HEK293T (cell line): ENCODE measurements around the gene AXIN2.

Source experiments
- CTCF ChIA-PET: fragments of 350-600 bp; formaldehyde crosslinking; extraction: SDS; loops from one replicate; lab custom pipeline; 2021; ENCODE audit warnings: antibody characterized with exemption, inconsistent platforms; lab: Yijun Ruan, JAX
- POLR2A ChIA-PET: fragments of 350-600 bp; formaldehyde crosslinking; extraction: SDS; loops from one replicate; lab custom pipeline; 2020; ENCODE audit warnings: antibody characterized with exemption, inconsistent platforms; lab: Yijun Ruan, JAX
- DNase-seq: peaks from one replicate; pipeline ENCODE4 v3.0.0; 2012; ENCODE audit warnings: mixed read lengths; ENCODE audit errors: extremely low spot score
- ARNT ChIP-seq: fragments of 450-650 bp; IDR thresholded peaks from 2 replicates; pipeline ENCODE4 v1.6.1; 2017; ENCODE audit warnings: mild to moderate bottlenecking
- BHLHE40 ChIP-seq: fragments of 450-650 bp; IDR thresholded peaks from 2 replicates; pipeline ENCODE4 v1.6.1; 2016; ENCODE audit warnings: mild to moderate bottlenecking, moderate library complexity, borderline replicate concordance
- CTBP1 ChIP-seq: fragments of 450-650 bp; IDR thresholded peaks from 2 replicates; pipeline ENCODE4 v1.6.1; 2016; ENCODE audit warnings: borderline replicate concordance
- ELF4 ChIP-seq: fragments of 450-650 bp; IDR thresholded peaks from 2 replicates; pipeline ENCODE4 v1.6.1; 2017; ENCODE audit warnings: antibody characterized with exemption
- FOXA1 ChIP-seq: fragments of 450-650 bp; IDR thresholded peaks from 2 replicates; pipeline ENCODE4 v1.6.1; 2016; ENCODE audit warnings: mild to moderate bottlenecking
- FOXK2 ChIP-seq: fragments of 450-650 bp; IDR thresholded peaks from 2 replicates; pipeline ENCODE4 v1.6.1; 2016; ENCODE audit warnings: mild to moderate bottlenecking
- FOXM1 ChIP-seq: fragments of 450-650 bp; IDR thresholded peaks from 2 replicates; pipeline ENCODE4 v1.6.1; 2017; ENCODE audit warnings: mild to moderate bottlenecking, borderline replicate concordance
- HDGF ChIP-seq: fragments of 450-650 bp; IDR thresholded peaks from 2 replicates; pipeline ENCODE4 v1.6.1; 2017; ENCODE audit warnings: antibody characterized with exemption, borderline replicate concordance
- L3MBTL2 ChIP-seq: fragments of 450-650 bp; conservative IDR thresholded peaks from 2 replicates; pipeline ENCODE4 v1.6.1; 2016; ENCODE audit warnings: mild to moderate bottlenecking
- LEF1 ChIP-seq: fragments of 450-650 bp; IDR thresholded peaks from 2 replicates; pipeline ENCODE4 v1.6.1; 2017; ENCODE audit warnings: mild to moderate bottlenecking, borderline replicate concordance
- NFRKB ChIP-seq: fragments of 450-650 bp; IDR thresholded peaks from 2 replicates; pipeline ENCODE4 v1.6.1; 2016; ENCODE audit warnings: mild to moderate bottlenecking, moderate library complexity
- SP1 ChIP-seq: fragments of 450-650 bp; IDR thresholded peaks from 2 replicates; pipeline ENCODE4 v1.6.1; 2017
- SUZ12 ChIP-seq: fragments of 450-650 bp; IDR thresholded peaks from 2 replicates; pipeline ENCODE4 v1.6.1; 2016; ENCODE audit warnings: mild to moderate bottlenecking
- TARDBP ChIP-seq: fragments of 450-650 bp; IDR thresholded peaks from 2 replicates; pipeline ENCODE4 v1.6.1; 2016
- ZNF384 ChIP-seq: fragments of 450-650 bp; IDR thresholded peaks from 2 replicates; pipeline ENCODE4 v1.6.1; 2016
- TF ChIP-seq, protein P1 (sequence below): fragments of 450-650 bp; IDR thresholded peaks from 2 replicates; pipeline ENCODE4 v1.6.1; 2016

AXIN2 gene

DNA sequence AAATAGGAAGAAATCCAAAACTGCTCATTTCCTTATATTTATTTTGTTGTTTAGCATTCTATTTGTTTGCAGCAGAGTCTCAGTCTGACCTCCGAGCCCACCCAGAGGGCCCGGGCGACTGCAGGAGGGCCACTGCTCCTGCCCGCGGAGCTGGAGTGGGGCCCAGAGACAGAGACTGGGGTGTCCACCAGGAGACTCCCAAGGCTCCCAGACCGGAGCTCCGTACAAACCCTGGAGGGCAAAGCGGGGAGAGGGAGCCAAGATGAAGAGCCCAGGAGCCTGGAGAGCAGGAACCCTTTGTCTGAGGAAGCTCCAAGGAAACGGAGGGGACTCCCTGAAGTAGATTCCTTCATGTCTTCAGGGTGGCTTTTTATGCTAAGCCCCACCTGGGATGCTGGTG is 57.9 kb downstream of the AXIN2 start:
- TF ChIP-seq SUZ12 (no peak), FOXK2 (no peak), ZNF384 (no peak), FOXM1 (no peak)
- no peak for DNase-seq
- CTCF ChIA-PET: no interaction called here
- POLR2A ChIA-PET: no interaction called here

DNA sequence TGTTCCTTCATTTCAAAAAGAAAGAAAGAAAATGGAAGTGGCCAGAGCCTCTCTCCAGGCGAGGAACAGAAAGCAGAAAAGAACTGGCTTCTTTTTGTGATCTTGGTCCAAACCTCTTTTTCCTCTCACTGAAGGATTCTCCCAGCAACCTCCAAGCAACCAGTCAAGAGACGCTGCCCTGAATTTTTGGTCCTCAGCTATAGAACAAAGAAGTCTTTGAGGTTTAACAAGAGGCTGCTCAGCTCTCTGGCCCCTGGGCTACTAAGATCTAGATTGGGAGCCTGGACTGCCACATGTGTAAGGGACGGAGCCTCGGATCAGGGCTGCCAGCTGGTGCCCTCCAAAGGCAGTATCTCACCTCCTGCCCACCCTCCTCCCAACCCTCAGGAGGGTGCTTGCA is 62.6 kb downstream of the AXIN2 start:
- no peak for DNase-seq
- ChIA-PET POLR2A (no interaction called here), CTCF (interaction anchor here (0.6 kb wide), 2 partner anchors 26 to 294 kb away, joined by 3 to 4 read pairs; no protein-coding TSS in a partner anchor)
- TF ChIP-seq CTBP1 (no peak), NFRKB (no peak), LEF1 (no peak), FOXK2 (no peak), ELF4 (no peak)
- TF ChIP-seq, protein P1, sequence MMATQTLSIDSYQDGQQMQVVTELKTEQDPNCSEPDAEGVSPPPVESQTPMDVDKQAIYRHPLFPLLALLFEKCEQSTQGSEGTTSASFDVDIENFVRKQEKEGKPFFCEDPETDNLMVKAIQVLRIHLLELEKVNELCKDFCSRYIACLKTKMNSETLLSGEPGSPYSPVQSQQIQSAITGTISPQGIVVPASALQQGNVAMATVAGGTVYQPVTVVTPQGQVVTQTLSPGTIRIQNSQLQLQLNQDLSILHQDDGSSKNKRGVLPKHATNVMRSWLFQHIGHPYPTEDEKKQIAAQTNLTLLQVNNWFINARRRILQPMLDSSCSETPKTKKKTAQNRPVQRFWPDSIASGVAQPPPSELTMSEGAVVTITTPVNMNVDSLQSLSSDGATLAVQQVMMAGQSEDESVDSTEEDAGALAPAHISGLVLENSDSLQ: no peak

DNA sequence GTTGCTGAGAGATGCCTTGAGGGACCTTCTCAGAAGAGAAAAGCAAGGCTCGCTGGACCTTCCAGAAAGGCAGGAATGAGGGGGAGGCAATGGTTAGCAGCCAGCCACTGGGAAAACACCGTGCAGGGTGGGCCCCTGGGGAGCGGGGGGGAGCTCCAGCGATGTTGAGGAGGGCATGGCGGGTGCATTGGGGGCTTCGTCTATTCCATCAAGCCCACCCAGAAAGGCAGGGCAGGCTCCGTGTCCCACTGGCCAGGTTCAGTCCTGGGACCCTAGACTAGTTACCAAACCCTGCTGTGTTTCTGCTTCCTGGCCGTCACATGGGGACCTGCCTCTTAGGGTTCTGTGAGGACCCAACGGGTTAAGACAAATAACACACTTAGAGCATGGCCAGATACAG is 64.6 kb downstream of the AXIN2 start:
- POLR2A ChIA-PET: no interaction called here
- DNase-seq: no peak
- TF ChIP-seq SP1 (no peak), CTBP1 (no peak), FOXM1 (no peak), TARDBP (no peak), LEF1 (no peak), HDGF (no peak), FOXK2 (no peak), SUZ12 (no peak), BHLHE40 (no peak)
- TF ChIP-seq, protein P1: no peak
- CTCF ChIA-PET: no interaction called here

DNA sequence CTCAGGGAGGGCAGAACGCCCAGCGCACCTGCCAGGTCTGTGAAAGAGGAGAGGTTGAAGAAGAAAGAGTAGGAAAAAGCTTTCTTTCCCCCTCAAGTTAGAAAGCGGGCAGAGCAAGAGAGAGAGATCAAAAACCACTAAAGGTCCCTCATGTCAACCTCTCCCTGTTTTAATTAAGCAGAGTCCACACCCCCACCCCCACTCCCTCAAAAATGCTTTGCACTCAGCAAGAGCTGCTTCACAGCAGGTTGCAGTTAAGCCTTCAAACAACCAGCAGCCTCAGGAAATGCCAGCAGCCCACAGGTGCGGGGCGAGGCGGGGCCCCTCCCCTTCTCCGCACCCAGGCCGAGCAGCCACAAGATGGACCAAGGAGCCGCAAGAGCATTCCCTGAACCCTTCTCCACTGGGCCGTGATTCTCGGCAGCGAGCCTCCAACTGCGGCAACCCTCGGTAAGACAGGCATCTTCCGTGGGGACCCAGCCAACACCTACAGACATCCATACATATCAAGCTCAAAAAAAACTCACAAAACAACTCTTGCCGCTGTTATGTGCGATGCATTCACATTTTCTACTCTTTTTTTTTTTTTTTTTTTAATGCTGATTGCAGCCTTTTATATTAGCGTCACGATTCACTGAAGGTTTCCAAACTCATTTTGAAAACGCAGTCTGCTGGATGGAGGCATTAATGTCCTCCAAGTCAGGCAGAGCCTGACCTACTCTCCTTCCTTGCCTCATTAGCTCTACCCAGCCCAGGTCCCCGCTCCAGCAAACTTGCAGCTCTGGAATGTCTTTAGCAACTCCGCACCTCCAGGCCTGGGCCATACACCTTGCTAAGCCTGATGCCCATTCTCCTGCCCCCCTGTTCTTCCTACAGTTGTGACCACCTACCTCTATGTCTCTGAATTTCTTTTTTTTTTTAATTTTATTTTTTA is 66.1 kb downstream of the AXIN2 start:
- ChIA-PET POLR2A (no interaction called here), CTCF (no interaction called here)
- no peak for DNase-seq
- TF ChIP-seq SUZ12 (no peak), ELF4 (no peak), FOXM1 (no peak), FOXK2 (no peak), CTBP1 (no peak), FOXA1 (no peak), ZNF384 (no peak)

DNA sequence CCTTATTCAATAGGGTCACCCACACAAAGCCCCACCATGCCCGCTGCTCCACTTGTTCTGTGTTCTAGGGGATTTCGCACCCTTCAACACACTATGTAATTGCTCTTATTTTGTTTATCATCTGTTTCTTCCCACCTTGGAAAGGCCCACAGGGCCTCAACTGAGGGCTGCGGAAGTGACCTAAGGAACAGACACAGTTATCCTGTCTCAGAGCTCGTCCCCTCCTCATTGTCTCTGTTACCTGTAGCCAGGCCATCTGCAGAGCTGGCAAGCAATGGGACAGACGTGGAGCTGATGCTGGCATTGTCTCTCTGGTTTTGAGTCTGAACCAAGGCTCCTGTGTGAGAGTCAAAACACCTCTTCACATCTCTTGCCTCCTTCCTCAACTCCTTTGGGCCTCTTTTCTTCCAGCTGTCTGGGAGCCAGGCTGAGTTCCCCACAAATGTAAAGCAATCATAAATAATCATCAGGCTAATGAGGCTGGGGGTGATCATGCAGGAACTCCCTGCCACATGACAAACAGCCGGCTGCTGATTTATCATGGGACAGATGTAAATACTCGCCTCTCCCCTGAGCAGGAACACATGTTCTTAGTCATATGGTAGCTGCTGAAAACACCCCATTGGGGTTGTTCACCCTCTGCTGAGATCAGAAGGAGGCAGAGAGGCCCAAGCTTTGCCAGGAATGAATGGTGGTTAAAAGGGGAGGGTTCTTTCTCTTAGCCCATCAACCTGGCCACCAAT is 71.9 kb downstream of the AXIN2 start:
- no peak for DNase-seq
- POLR2A ChIA-PET: no interaction called here
- CTCF ChIA-PET: no interaction called here
- TF ChIP-seq FOXA1 (no peak), L3MBTL2 (no peak), NFRKB (no peak), ZNF384 (no peak), ELF4 (no peak), BHLHE40 (no peak), SP1 (no peak), CTBP1 (no peak), HDGF (no peak), LEF1 (no peak), FOXK2 (no peak), ARNT (no peak), FOXM1 (no peak), TARDBP (no peak)
- TF ChIP-seq, protein P1: no peak

GRCh38 chr17:65488665-65489064 is 72.8 kb downstream of the AXIN2 start:
- TF ChIP-seq FOXM1 (no peak), TARDBP (no peak), ZNF384 (no peak), SUZ12 (no peak), BHLHE40 (no peak), NFRKB (no peak), CTBP1 (no peak), LEF1 (no peak), FOXK2 (no peak), ELF4 (no peak), SP1 (no peak), HDGF (no peak)
- TF ChIP-seq, protein P1: no peak
- POLR2A ChIA-PET: no interaction called here
- DNase-seq: no peak
- CTCF ChIA-PET: no interaction called here
